Neural cell (in vitro differentiated cells): ENCODE measurements around the gene MAP3K14. TPM values are rescaled to one million over a fixed set of nuclear protein-coding genes. Genes with fewer than 3 reads are reported as not detected.

Experiments
- H2AFZ ChIP-seq: fragments of 200-600, 300-800 bp; sonication (generic), shearing (Covaris generic); 2 replicates; pipeline ENCODE4 v1.6.0; 2014; ENCODE audit warnings: low read depth, mild to moderate bottlenecking, antibody characterized with exemption, low read length, moderate library complexity
- H3F3A ChIP-seq: fragments of 200-600 bp; shearing (Covaris generic); 2 replicates; pipeline ENCODE4 v1.6.1; 2016; ENCODE audit warnings: mild to moderate bottlenecking, moderate library complexity, mixed read lengths, antibody characterized with exemption, low read length; ENCODE audit not compliant: insufficient read depth, poor library complexity, severe bottlenecking
- H3K27ac ChIP-seq: fragments of 200-600, 300-800 bp; sonication (generic), shearing (Covaris generic); 2 replicates; pipeline ENCODE4 v1.5.1; 2014; ENCODE audit warnings: mild to moderate bottlenecking, low read length, moderate library complexity
- H3K27me3 ChIP-seq: fragments of 300-800, 200-600 bp; sonication (generic), shearing (Covaris generic); 2 replicates; pipeline ENCODE4 v1.6.0; 2014; ENCODE audit warnings: mild to moderate bottlenecking, low read depth, low read length, moderate library complexity; ENCODE audit not compliant: insufficient read depth
- H3K36me3 ChIP-seq: fragments of 300-800, 200-600 bp; sonication (generic), shearing (Covaris generic); 2 replicates; pipeline ENCODE4 v1.5.1; 2014; ENCODE audit warnings: mild to moderate bottlenecking, antibody characterized with exemption, low read length, moderate library complexity; ENCODE audit not compliant: insufficient read depth
- H3K4me2 ChIP-seq: fragments of 300-800, 200-600 bp; sonication (generic), shearing (Covaris generic); 2 replicates; pipeline ENCODE4 v1.6.0; 2014; ENCODE audit warnings: mild to moderate bottlenecking, low read length
- H3K4me3 ChIP-seq: fragments of 300-800, 200-600 bp; sonication (generic), shearing (Covaris generic); 2 replicates; pipeline ENCODE4 v1.5.1; 2014; ENCODE audit warnings: mild to moderate bottlenecking, low read length, moderate library complexity
- H3K79me2 ChIP-seq: fragments of 200-600 bp; shearing (Covaris generic); replicated peaks from 2 replicates; pipeline ENCODE4 v1.6.0; 2014; ENCODE audit warnings: mild to moderate bottlenecking, low read length, moderate library complexity; ENCODE audit not compliant: insufficient read depth
- H3K9ac ChIP-seq: fragments of 300-800, 200-600 bp; sonication (generic), shearing (Covaris generic); 2 replicates; pipeline ENCODE4 v1.6.1; 2016; ENCODE audit warnings: mild to moderate bottlenecking, low read length, mixed read lengths
- H3K9me2 ChIP-seq: fragments of 200-600 bp; shearing (Covaris generic); 2 replicates; pipeline ENCODE4 v1.6.1; 2016; ENCODE audit warnings: mild to moderate bottlenecking, low read length, mixed read lengths; ENCODE audit not compliant: insufficient read depth
- H3K9me3 ChIP-seq: fragments of 200-600, 300-800 bp; sonication (generic), shearing (Covaris generic); 2 replicates; pipeline ENCODE4 v1.6.1; 2016; ENCODE audit warnings: mild to moderate bottlenecking, mixed run types, low read length, moderate library complexity, mixed read lengths
- H4K20me1 ChIP-seq: fragments of 200-600 bp; shearing (Covaris generic); 2 replicates; pipeline ENCODE4 v1.6.1; 2016; ENCODE audit warnings: mild to moderate bottlenecking, mixed run types; ENCODE audit not compliant: insufficient read depth
- MXI1 ChIP-seq: fragments of 450-650 bp; conservative IDR thresholded peaks from 2 replicates; pipeline ENCODE4 v1.6.1; 2014; ENCODE audit warnings: antibody characterized with exemption, mild to moderate bottlenecking; ENCODE audit not compliant: poor library complexity, severe bottlenecking
- RAD21 ChIP-seq: fragments of 450-650 bp; conservative IDR thresholded peaks from 2 replicates; pipeline ENCODE4 v1.6.1; 2014; ENCODE audit warnings: antibody characterized with exemption, mild to moderate bottlenecking, moderate library complexity
- SMC3 ChIP-seq: fragments of 450-650 bp; conservative IDR thresholded peaks from 2 replicates; pipeline ENCODE4 v1.6.1; 2014; ENCODE audit warnings: antibody characterized with exemption, mild to moderate bottlenecking, moderate library complexity; ENCODE audit not compliant: poor library complexity
- polyA plus RNA-seq: library from polyadenylated mRNA; depleted of rRNA; stranded (reverse); fragments of >200 nt; gene quantifications from 2 replicates; pipeline ENCODE4 v1.2.3, GENCODE V29; 2014
- TF ChIP-seq, protein P1 (sequence below): IDR thresholded peaks from 2 replicates; pipeline ENCODE4 v1.6.1; 2012; ENCODE audit warnings: borderline replicate concordance
- TF ChIP-seq, protein P2 (sequence below): fragments of 450-650 bp; IDR thresholded peaks from 2 replicates; pipeline ENCODE4 v1.5.1; 2014; ENCODE audit warnings: antibody characterized with exemption, mild to moderate bottlenecking, moderate library complexity; ENCODE audit not compliant: poor library complexity, severe bottlenecking

The MAP3K14 gene
- polyA plus RNA-seq, 1 donor from 2014 or later, result 6.7 TPM

DNA sequence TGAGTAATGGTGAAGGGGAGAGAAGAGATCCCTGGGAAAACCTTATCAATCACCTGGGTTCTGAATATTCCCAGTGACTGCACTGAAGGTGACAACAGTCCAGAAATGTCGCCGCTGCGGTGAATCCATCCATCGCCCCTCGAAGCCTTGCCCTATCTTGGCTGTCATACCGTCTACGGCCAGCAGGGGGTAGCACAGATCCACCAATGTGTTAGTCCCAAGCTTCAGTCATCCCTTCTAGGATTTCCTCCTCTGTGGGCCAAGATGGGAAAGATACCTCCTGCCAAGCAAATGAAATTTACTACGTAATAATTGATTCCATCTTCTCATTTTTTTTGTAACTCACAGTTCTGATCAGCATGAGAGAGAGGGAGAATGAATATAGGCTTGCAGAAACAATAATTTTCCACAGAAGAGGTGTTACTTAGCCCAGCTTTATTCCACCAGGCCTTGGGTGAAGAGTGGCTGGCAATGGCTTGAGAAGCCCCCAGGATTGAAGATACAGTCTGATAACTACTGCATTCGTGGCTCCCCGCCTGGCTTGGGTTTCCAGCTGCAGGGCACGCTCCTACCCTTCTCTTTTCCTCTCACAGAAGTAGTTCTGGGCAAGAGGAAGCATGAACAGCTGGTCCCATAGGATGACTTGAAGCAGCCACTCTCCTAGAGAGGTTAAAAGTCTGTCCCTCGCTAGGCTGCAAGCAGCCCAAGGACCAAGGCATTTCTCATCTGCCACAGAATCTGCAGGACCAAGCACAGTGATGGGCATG is 97.7 kb downstream of the MAP3K14 start:
- Histone ChIP-seq H3K4me2 (no peak overlapping the region), H3K9ac (no peak overlapping the region), H3K27me3 (peaks cover 40% of the 10 kb centered on the region), H3K36me3 (no peaks in the 10 kb centered on the region), H3F3A (no peaks in the 10 kb centered on the region), H3K79me2 (no peaks in the 10 kb centered on the region), H2AFZ (no peak overlapping the region), H4K20me1 (no peaks in the 10 kb centered on the region), H3K27ac (no peak overlapping the region), H3K4me3 (no peak overlapping the region), H3K9me3 (no peaks in the 10 kb centered on the region), H3K9me2 (no peaks in the 10 kb centered on the region)
- TF ChIP-seq RAD21, result peak; percentile 97
- TF ChIP-seq, protein P1, sequence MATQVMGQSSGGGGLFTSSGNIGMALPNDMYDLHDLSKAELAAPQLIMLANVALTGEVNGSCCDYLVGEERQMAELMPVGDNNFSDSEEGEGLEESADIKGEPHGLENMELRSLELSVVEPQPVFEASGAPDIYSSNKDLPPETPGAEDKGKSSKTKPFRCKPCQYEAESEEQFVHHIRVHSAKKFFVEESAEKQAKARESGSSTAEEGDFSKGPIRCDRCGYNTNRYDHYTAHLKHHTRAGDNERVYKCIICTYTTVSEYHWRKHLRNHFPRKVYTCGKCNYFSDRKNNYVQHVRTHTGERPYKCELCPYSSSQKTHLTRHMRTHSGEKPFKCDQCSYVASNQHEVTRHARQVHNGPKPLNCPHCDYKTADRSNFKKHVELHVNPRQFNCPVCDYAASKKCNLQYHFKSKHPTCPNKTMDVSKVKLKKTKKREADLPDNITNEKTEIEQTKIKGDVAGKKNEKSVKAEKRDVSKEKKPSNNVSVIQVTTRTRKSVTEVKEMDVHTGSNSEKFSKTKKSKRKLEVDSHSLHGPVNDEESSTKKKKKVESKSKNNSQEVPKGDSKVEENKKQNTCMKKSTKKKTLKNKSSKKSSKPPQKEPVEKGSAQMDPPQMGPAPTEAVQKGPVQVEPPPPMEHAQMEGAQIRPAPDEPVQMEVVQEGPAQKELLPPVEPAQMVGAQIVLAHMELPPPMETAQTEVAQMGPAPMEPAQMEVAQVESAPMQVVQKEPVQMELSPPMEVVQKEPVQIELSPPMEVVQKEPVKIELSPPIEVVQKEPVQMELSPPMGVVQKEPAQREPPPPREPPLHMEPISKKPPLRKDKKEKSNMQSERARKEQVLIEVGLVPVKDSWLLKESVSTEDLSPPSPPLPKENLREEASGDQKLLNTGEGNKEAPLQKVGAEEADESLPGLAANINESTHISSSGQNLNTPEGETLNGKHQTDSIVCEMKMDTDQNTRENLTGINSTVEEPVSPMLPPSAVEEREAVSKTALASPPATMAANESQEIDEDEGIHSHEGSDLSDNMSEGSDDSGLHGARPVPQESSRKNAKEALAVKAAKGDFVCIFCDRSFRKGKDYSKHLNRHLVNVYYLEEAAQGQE, result no peak
- TF ChIP-seq, protein P2, sequence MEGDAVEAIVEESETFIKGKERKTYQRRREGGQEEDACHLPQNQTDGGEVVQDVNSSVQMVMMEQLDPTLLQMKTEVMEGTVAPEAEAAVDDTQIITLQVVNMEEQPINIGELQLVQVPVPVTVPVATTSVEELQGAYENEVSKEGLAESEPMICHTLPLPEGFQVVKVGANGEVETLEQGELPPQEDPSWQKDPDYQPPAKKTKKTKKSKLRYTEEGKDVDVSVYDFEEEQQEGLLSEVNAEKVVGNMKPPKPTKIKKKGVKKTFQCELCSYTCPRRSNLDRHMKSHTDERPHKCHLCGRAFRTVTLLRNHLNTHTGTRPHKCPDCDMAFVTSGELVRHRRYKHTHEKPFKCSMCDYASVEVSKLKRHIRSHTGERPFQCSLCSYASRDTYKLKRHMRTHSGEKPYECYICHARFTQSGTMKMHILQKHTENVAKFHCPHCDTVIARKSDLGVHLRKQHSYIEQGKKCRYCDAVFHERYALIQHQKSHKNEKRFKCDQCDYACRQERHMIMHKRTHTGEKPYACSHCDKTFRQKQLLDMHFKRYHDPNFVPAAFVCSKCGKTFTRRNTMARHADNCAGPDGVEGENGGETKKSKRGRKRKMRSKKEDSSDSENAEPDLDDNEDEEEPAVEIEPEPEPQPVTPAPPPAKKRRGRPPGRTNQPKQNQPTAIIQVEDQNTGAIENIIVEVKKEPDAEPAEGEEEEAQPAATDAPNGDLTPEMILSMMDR, result peak; percentile 94
- TF ChIP-seq SMC3, result peak; percentile 94
- no peak for TF ChIP-seq MXI1

Other genes with a start within 250 kb of the MAP3K14 start
- gene PLCD3, start 184.5 kb downstream of the MAP3K14 start, polyA plus RNA-seq, result 0.36 and 1.3 TPM in 2 replicates
- gene ACBD4, start 181.3 kb downstream of the MAP3K14 start, polyA plus RNA-seq, result 3.1 and 8.4 TPM in 2 replicates
- gene HEXIM1, start 168.5 kb downstream of the MAP3K14 start, polyA plus RNA-seq, result 9.0 and 10.2 TPM in 2 replicates
- 13.9 and 17.9 TPM in 2 replicates for gene HEXIM2, start 155.1 kb downstream of the MAP3K14 start, polyA plus RNA-seq
- 3.8 and 5.6 TPM in 2 replicates for gene FMNL1, start 95.1 kb downstream of the MAP3K14 start, polyA plus RNA-seq
- not detected in 2 replicates for gene SPATA32, start 54.9 kb downstream of the MAP3K14 start, polyA plus RNA-seq
- gene ARHGAP27, start 115.8 kb upstream of the MAP3K14 start, polyA plus RNA-seq, result 7.4 and 12.7 TPM in 2 replicates
- 3.1 and 5.5 TPM in 2 replicates for gene PLEKHM1, start 173.7 kb upstream of the MAP3K14 start, polyA plus RNA-seq